GM04503 (cell line): ENCODE data around the gene RPA3.

Source experiments
- DNase-seq: peaks from one replicate; pipeline ENCODE4 v3.0.0-alpha.2; 2012; ENCODE audit warnings: low read depth

RPA3 gene

GRCh38 chr7:7732621-7733281, 14.3 kb upstream of the RPA3 start:
- DNase-seq = peak; percentile 87

GRCh38 chr7:7731732-7732131, 13.3 kb upstream of the RPA3 start:
- no peak for DNase-seq

GRCh38 chr7:7720750-7721621, 2.6 kb upstream of the RPA3 start:
- no peak for DNase-seq

- DNase-seq = no peak
Measured at GRCh38 chr7:7720193-7720592, 1.8 kb upstream of the RPA3 start.

- peak; percentile 53 for DNase-seq
Measured at GRCh38 chr7:7719236-7719635, 829 bp upstream of the RPA3 start.

- no peak for DNase-seq
Measured at GRCh38 chr7:7713730-7714129, 4.7 kb downstream of the RPA3 start.

- no peak for DNase-seq
Measured at GRCh38 chr7:7710469-7710868, 7.9 kb downstream of the RPA3 start.

GRCh38 chr7:7709291-7709690, 9.1 kb downstream of the RPA3 start:
- no peak for DNase-seq

- DNase-seq = no peak
Measured at GRCh38 chr7:7707806-7708205, 10.6 kb downstream of the RPA3 start.

GRCh38 chr7:7707246-7707645, 11.2 kb downstream of the RPA3 start:
- no peak for DNase-seq

GRCh38 chr7:7706556-7707172, 11.7 kb downstream of the RPA3 start:
- DNase-seq = no peak

GRCh38 chr7:7706101-7706511, 12.3 kb downstream of the RPA3 start:
- DNase-seq = no peak

- no peak for DNase-seq
Measured at GRCh38 chr7:7705318-7705717, 13.1 kb downstream of the RPA3 start.

- no peak for DNase-seq
Measured at GRCh38 chr7:7704867-7705266, 13.5 kb downstream of the RPA3 start.

GRCh38 chr7:7703427-7703826, 15.0 kb downstream of the RPA3 start:
- no peak for DNase-seq

- DNase-seq = peak; percentile 48
Measured at GRCh38 chr7:7702826-7703225, 15.6 kb downstream of the RPA3 start.

GRCh38 chr7:7701527-7701926, 16.9 kb downstream of the RPA3 start:
- DNase-seq = no peak

GRCh38 chr7:7699970-7700369, 18.4 kb downstream of the RPA3 start:
- no peak for DNase-seq

GRCh38 chr7:7699380-7699779, 19.0 kb downstream of the RPA3 start:
- no peak for DNase-seq

GRCh38 chr7:7698930-7699329, 19.5 kb downstream of the RPA3 start:
- no peak for DNase-seq

- DNase-seq = no peak
Measured at GRCh38 chr7:7696458-7697119, 21.8 kb downstream of the RPA3 start.

- no peak for DNase-seq
Measured at GRCh38 chr7:7695111-7695817, 23.1 kb downstream of the RPA3 start.
